Skin epidermis (tissue), 12 donors: ENCODE measurements around the gene CERS6.

Experiments
- H3K27ac ChIP-seq, 21 experiments: fragments of 200-600 bp; sonication (generic) in 11 of 21; one replicate each; pipeline ENCODE4 v1.5.0; 2020; ENCODE audit warnings: mild to moderate bottlenecking in 3 of 21, inconsistent platforms in 2 of 21, moderate library complexity in 2 of 21
- H3K4me3 ChIP-seq, 7 experiments: fragments of 200-600 bp; sonication (generic) in 2 of 7; one replicate each; pipeline ENCODE4 v1.5.0; 2020; ENCODE audit warnings: inconsistent platforms in 2 of 7, mild to moderate bottlenecking in 2 of 7, moderate library complexity in 1 of 7

CERS6 gene

GRCh38 chr2:168613551-168613950, 157.5 kb downstream of the CERS6 start:
- no peak overlapping the region for H3K4me3 ChIP-seq
- no peak overlapping the region for H3K27ac ChIP-seq

- H3K4me3 ChIP-seq = no peak overlapping the region
- no peak overlapping the region for H3K27ac ChIP-seq
Observed at GRCh38 chr2:168614172-168615018, 158.3 kb downstream of the CERS6 start.

- H3K27ac ChIP-seq = no peak overlapping the region
Observed at GRCh38 chr2:168620554-168620953, 164.5 kb downstream of the CERS6 start.

GRCh38 chr2:168622559-168622958, 166.5 kb downstream of the CERS6 start:
- H3K4me3 ChIP-seq = no peak overlapping the region
- H3K27ac ChIP-seq = no peak overlapping the region

More at GRCh38 chr2:168620554-168620953, 164.5 kb downstream of the CERS6 start:
- H3K4me3 ChIP-seq = no peak overlapping the region

GRCh38 chr2:168624028-168624427, 168.0 kb downstream of the CERS6 start:
- Histone ChIP-seq H3K27ac (no peak overlapping the region), H3K4me3 (no peak overlapping the region)

- Histone ChIP-seq H3K27ac (no peak overlapping the region), H3K4me3 (no peak overlapping the region)
Observed at GRCh38 chr2:168626096-168626495, 170.0 kb downstream of the CERS6 start.

- Histone ChIP-seq H3K27ac (no peak overlapping the region), H3K4me3 (no peak overlapping the region)
Observed at GRCh38 chr2:168626647-168627046, 170.6 kb downstream of the CERS6 start.

GRCh38 chr2:168632709-168633121, 176.6 kb downstream of the CERS6 start:
- H3K27ac ChIP-seq = peak overlapping the region in 2 of 21 experiments; percentile 40 to 44

GRCh38 chr2:168633200-168633599, 177.1 kb downstream of the CERS6 start:
- no peak overlapping the region for H3K4me3 ChIP-seq
- H3K27ac ChIP-seq = peak overlapping the region in 1 of 21 experiments; percentile 44

More at GRCh38 chr2:168632709-168633121, 176.6 kb downstream of the CERS6 start:
- H3K4me3 ChIP-seq = no peak overlapping the region

GRCh38 chr2:168633895-168634294, 177.8 kb downstream of the CERS6 start:
- Histone ChIP-seq H3K27ac (no peak overlapping the region), H3K4me3 (no peak overlapping the region)

GRCh38 chr2:168635065-168635577, 179.0 kb downstream of the CERS6 start:
- peak overlapping the region in 1 of 21 experiments; percentile 17 for H3K27ac ChIP-seq
- H3K4me3 ChIP-seq = no peak overlapping the region

GRCh38 chr2:168639018-168639417, 182.9 kb downstream of the CERS6 start:
- Histone ChIP-seq H3K27ac (no peak overlapping the region), H3K4me3 (no peak overlapping the region)

GRCh38 chr2:168639441-168639898, 183.4 kb downstream of the CERS6 start:
- no peak overlapping the region for H3K4me3 ChIP-seq
- H3K27ac ChIP-seq = peak overlapping the region in 1 of 21 experiments; percentile 16

GRCh38 chr2:168640039-168640438, 184.0 kb downstream of the CERS6 start:
- Histone ChIP-seq H3K27ac (peak overlapping the region in 1 of 21 experiments; percentile 16), H3K4me3 (no peak overlapping the region)

- H3K27ac ChIP-seq = no peak overlapping the region
- H3K4me3 ChIP-seq = no peak overlapping the region
Observed at GRCh38 chr2:168641636-168642035, 185.6 kb downstream of the CERS6 start.

GRCh38 chr2:168642873-168643272, 186.8 kb downstream of the CERS6 start:
- no peak overlapping the region for H3K27ac ChIP-seq
- H3K4me3 ChIP-seq = no peak overlapping the region

- H3K27ac ChIP-seq = no peak overlapping the region
- no peak overlapping the region for H3K4me3 ChIP-seq
Observed at GRCh38 chr2:168643979-168644378, 187.9 kb downstream of the CERS6 start.

GRCh38 chr2:168645696-168646338, 189.7 kb downstream of the CERS6 start:
- Histone ChIP-seq H3K27ac (no peak overlapping the region), H3K4me3 (no peak overlapping the region)

GRCh38 chr2:168649105-168649504, 193.0 kb downstream of the CERS6 start:
- no peak overlapping the region for H3K27ac ChIP-seq
- no peak overlapping the region for H3K4me3 ChIP-seq

GRCh38 chr2:168649562-168649961, 193.5 kb downstream of the CERS6 start:
- Histone ChIP-seq H3K4me3 (no peak overlapping the region), H3K27ac (no peak overlapping the region)

GRCh38 chr2:168650139-168650538, 194.1 kb downstream of the CERS6 start:
- no peak overlapping the region for H3K4me3 ChIP-seq

More at GRCh38 chr2:168650139-168650538, 194.1 kb downstream of the CERS6 start:
- no peak overlapping the region for H3K27ac ChIP-seq
